K562 (cell line): ENCODE results near the gene PSMC1. TPM values are rescaled to one million over a fixed set of nuclear protein-coding genes. Genes with fewer than 3 reads are reported as not detected.

ENCODE experiments used
- ATAC-seq: fragments of 200-7000 bp; cut with Tn5 transposase; 3 replicates; pipeline ENCODE4 v1.9.1; 2020; ENCODE audit warnings: moderate library complexity
- BruUV-seq: library from RNA; stranded (reverse); fragments of 400-500 nt; replicated peaks from 2 replicates; lab custom pipeline; 2021; lab: Mats Ljungman, UMichigan
- CTCF ChIA-PET: fragments of 300-600 bp; formaldehyde crosslinking; extraction: SDS; loops from one replicate; lab custom pipeline; 2021; ENCODE audit warnings: low intra/inter-chr PET ratio; lab: Yijun Ruan, JAX
- POLR2A ChIA-PET: fragments of 300-600, 350-650 bp; sonication (Branson Sonifier 250); formaldehyde crosslinking; extraction: SDS; loops from one replicate; lab custom pipeline; 2021; ENCODE audit warnings: antibody characterized with exemption, inconsistent platforms; lab: Yijun Ruan, JAX
- DNase-seq, 4 experiments: peaks; one replicate each; pipeline versions ENCODE4 v3.0.0 to v3.0.0-alpha.2; 2011 to 2018; ENCODE audit warnings: low spot score in 3 of 4, mixed read lengths in 3 of 4; ENCODE audit errors: extremely low read depth in 1 of 4
- FAIRE-seq: peaks from 2 replicates; lab custom pipeline; 2011; peaks lifted over from hg19 to GRCh38; lab: Jason Lieb, UNC
- H2AFZ ChIP-seq: 2 replicates; pipeline ENCODE4 v1.6.0; 2011; ENCODE audit warnings: low read depth, low read length, control low read depth, inconsistent platforms
- H3K27ac ChIP-seq: fragments of 200-600 bp; 3 replicates; pipeline ENCODE4 v1.8.0; 2011; ENCODE audit warnings: low read depth, mild to moderate bottlenecking, control low read depth, inconsistent platforms, low read length, moderate library complexity, mixed read lengths; ENCODE audit errors: extremely low read depth
- H3K27me3 ChIP-seq, 2 experiments: fragments of 300-600 bp in 1 of 2; 2 replicates in 1 of 2; 3 replicates in 1 of 2; pipeline versions ENCODE4 v1.6.0 to v1.8.0; 2011; ENCODE audit warnings: inconsistent platforms in 2 of 2, low read length in 2 of 2, mild to moderate bottlenecking in 1 of 2, mixed read lengths in 1 of 2, moderate library complexity in 1 of 2; ENCODE audit not compliant: control insufficient read depth in 2 of 2, insufficient read depth in 2 of 2
- H3K36me3 ChIP-seq: fragments of 300-600 bp; 3 replicates; pipeline ENCODE4 v1.8.0; 2011; ENCODE audit warnings: mild to moderate bottlenecking, low read length, inconsistent platforms; ENCODE audit not compliant: control insufficient read depth, insufficient read depth
- H3K4me1 ChIP-seq, 2 experiments: fragments of 200-600 bp in 1 of 2; replicated peaks in 1 of 2; 2 replicates in 1 of 2; 3 replicates in 1 of 2; pipeline versions ENCODE4 v1.5.1 to v1.8.0; 2011; ENCODE audit warnings: inconsistent platforms in 2 of 2, low read length in 2 of 2, mild to moderate bottlenecking in 1 of 2, mixed read lengths in 1 of 2, moderate library complexity in 1 of 2; ENCODE audit not compliant: control insufficient read depth in 2 of 2, insufficient read depth in 2 of 2
- H3K4me2 ChIP-seq: 2 replicates; pipeline ENCODE4 v1.6.1; 2011; ENCODE audit warnings: low read length, control low read depth, inconsistent platforms, mixed read lengths; ENCODE audit not compliant: insufficient read depth
- H3K4me3 ChIP-seq: fragments of 200-600 bp; sonication (generic), shearing (Covaris generic); 2 replicates; pipeline ENCODE4 v1.5.1; 2016; ENCODE audit warnings: control low read depth, inconsistent platforms
- H3K79me2 ChIP-seq: fragments of 200-600 bp; 3 replicates; pipeline ENCODE4 v1.8.0; 2011; ENCODE audit warnings: low read length, inconsistent platforms; ENCODE audit not compliant: control insufficient read depth, insufficient read depth
- H3K9ac ChIP-seq, 2 experiments: 2 replicates each; pipeline versions ENCODE4 v1.6.0 to v1.6.1; 2011; ENCODE audit warnings: low read depth in 2 of 2, low read length in 2 of 2, control low read depth in 1 of 2, inconsistent platforms in 1 of 2, mild to moderate bottlenecking in 1 of 2, mixed read lengths in 1 of 2; ENCODE audit not compliant: insufficient read depth in 1 of 2
- H3K9me1 ChIP-seq: one replicate; pipeline ENCODE4 v1.6.0; 2011; ENCODE audit warnings: inconsistent platforms, mild to moderate bottlenecking, low read length, moderate library complexity; ENCODE audit not compliant: control insufficient read depth, insufficient read depth
- H3K9me3 ChIP-seq: replicated peaks from 2 replicates; pipeline ENCODE4 v1.5.1; 2011; ENCODE audit warnings: low read depth, low read length, inconsistent platforms; ENCODE audit not compliant: control insufficient read depth, insufficient read depth
- H4K20me1 ChIP-seq: replicated peaks from 2 replicates; pipeline ENCODE4 v1.6.1; 2011; ENCODE audit warnings: low read length, inconsistent platforms, mixed read lengths; ENCODE audit not compliant: control insufficient read depth, insufficient read depth
- CAMTA2 ChIP-seq: fragments of 250-450 bp; sonication (Bioruptor Pico); conservative IDR thresholded peaks from 2 replicates; pipeline ENCODE4 v1.5.1; 2022
- DLX4 ChIP-seq: fragments of 250-450 bp; sonication (Bioruptor Pico); IDR thresholded peaks from 2 replicates; pipeline ENCODE4 v1.6.1; 2021; ENCODE audit warnings: mild to moderate bottlenecking
- FOS ChIP-seq: IDR thresholded peaks from 3 replicates; pipeline ENCODE4 v1.6.1; 2011; ENCODE audit not compliant: insufficient read length; ENCODE audit errors: extremely low read depth
- MTA2 ChIP-seq: fragments of 450-650 bp; IDR thresholded peaks from 2 replicates; pipeline ENCODE4 v1.6.1; 2016; ENCODE audit warnings: low read depth
- OTX1 ChIP-seq: fragments of 450-650 bp; formaldehyde crosslinking; IDR thresholded peaks from 2 replicates; pipeline ENCODE4 v1.4.0; 2022; ENCODE audit warnings: mild to moderate bottlenecking
- TBL1XR1 ChIP-seq, 2 experiments: IDR thresholded peaks; 2 replicates each; pipeline ENCODE4 v1.6.1; 2012; ENCODE audit warnings: improper control_type of control experiment in 2 of 2, low read length in 2 of 2, mild to moderate bottlenecking in 1 of 2
- ZBTB17 ChIP-seq: fragments of 450-650 bp; formaldehyde crosslinking; IDR thresholded peaks from 2 replicates; pipeline ENCODE4 v1.4.0; 2020; ENCODE audit warnings: mild to moderate bottlenecking
- ZNF347 ChIP-seq: fragments of 450-650 bp; formaldehyde crosslinking; IDR thresholded peaks from 2 replicates; pipeline ENCODE4 v1.4.0; 2020; ENCODE audit warnings: low read depth, mild to moderate bottlenecking, moderate library complexity
- ZNF695 ChIP-seq: fragments of 450-650 bp; formaldehyde crosslinking; IDR thresholded peaks from 2 replicates; pipeline ENCODE4 v1.4.0; 2020; ENCODE audit warnings: mild to moderate bottlenecking, moderate library complexity
- WGBS: fragments of 100-300 bp; shearing (Covaris generic); methylation state at CpG from one replicate; pipeline ENCODE4 v1.1.6; 2016; ENCODE audit warnings: low coverage, mixed read lengths; ENCODE audit not compliant: insufficient coverage; ENCODE audit errors: missing lambda C conversion rate; 5-methylcytosine and 5-hydroxymethylcytosine counted together
- in situ Hi-C: fragments of 300-500 bp; cut with MboI; formaldehyde crosslinking; loops from 4 replicates; pipeline ENCODE4 v1.15.0; 2018; ENCODE audit warnings: inconsistent platforms, mixed read lengths
- intact Hi-C: fragments of 100-400 bp; cut with micrococcal nuclease; formaldehyde crosslinking; loops from 2 replicates; pipeline ENCODE4 v1.14.2; 2022
- polyA plus RNA-seq, 8 experiments: library from polyadenylated mRNA; depleted of rRNA in 4 of 8; stranded (reverse) in 5 of 8; unstranded in 3 of 8; fragments of >200 nt; fragmentation: Nextera tagmentation in 2 of 8; fragmentation: Illumina TruSeq in 1 of 8; extraction: Ambion mirVana in 2 of 8; extraction: Trizol in 1 of 8; gene quantifications; 2 replicates each; pipeline versions ENCODE4 v1.2.1 to v1.2.3, GENCODE V29; 2011 to 2014; ENCODE audit warnings: inconsistent platforms in 1 of 8, missing spikeins in 1 of 8
- total RNA-seq, 7 experiments: library from RNA; depleted of rRNA in 6 of 7; stranded (reverse); fragments of >200 nt in 6 of 7; fragmentation: Illumina TruSeq in 2 of 7; extraction: Trizol in 2 of 7; gene quantifications; 2 replicates each; pipeline versions ENCODE4 v1.2.1 to v1.2.3, GENCODE V29; 2011 to 2021; ENCODE audit warnings: low replicate concordance in 1 of 7
- TF ChIP-seq, protein P1 (sequence below), 2 experiments: IDR thresholded peaks; 2 replicates each; pipeline ENCODE4 v1.6.1; 2011; ENCODE audit warnings: borderline replicate concordance in 1 of 2, control low read depth in 1 of 2, low read depth in 1 of 2, low read length in 1 of 2, mild to moderate bottlenecking in 1 of 2, mixed read lengths in 1 of 2, moderate library complexity in 1 of 2; ENCODE audit not compliant: insufficient read depth in 1 of 2, insufficient read length in 1 of 2, poor library complexity in 1 of 2, severe bottlenecking in 1 of 2; ENCODE audit errors: extremely low read depth in 1 of 2

Gene PSMC1
- total and polyA plus RNA-seq, 9 of the 15 experiments (the other 6 are each of a cell fraction or from before 2014, with no cell fraction given), result 87.8 to 276 (median 165) TPM

GRCh38 chr14:90317286-90317685 lies 60.9 kb downstream of the PSMC1 start:
- Histone ChIP-seq H3K4me1 (no peaks in the 10 kb centered on the region; a peak in 1 of 5 replicates), H2AFZ (no peak overlapping the region), H3K9me1 (no peaks in the 10 kb centered on the region), H3K36me3 (peaks cover 35% of the 10 kb centered on the region), H3K27me3 (no peaks in the 10 kb centered on the region), H3K4me3 (no peak overlapping the region), H3K9ac (no peak overlapping the region), H3K4me2 (no peak overlapping the region), H3K27ac (no peak overlapping the region), H3K79me2 (peaks cover 6% of the 10 kb centered on the region; the same call in 2 of the 3 replicates), H3K9me3 (no peaks in the 10 kb centered on the region), H4K20me1 (no peaks in the 10 kb centered on the region)
- POLR2A ChIA-PET, result interaction anchor here (0.6 to 1.0 kb wide), 2 partner anchors 55 to 63 kb away, joined by 3 read pairs; no protein-coding TSS in a partner anchor
- CTCF ChIA-PET, result no interaction called here
- intact Hi-C loops, result no loop called here
- TF ChIP-seq MTA2, result no peak
- no peak for TF ChIP-seq CAMTA2 (CRISPR knock-in tag)
- no peak for TF ChIP-seq ZBTB17 (CRISPR knock-in tag)
- no peak for TF ChIP-seq FOS
- TF ChIP-seq, protein P1, sequence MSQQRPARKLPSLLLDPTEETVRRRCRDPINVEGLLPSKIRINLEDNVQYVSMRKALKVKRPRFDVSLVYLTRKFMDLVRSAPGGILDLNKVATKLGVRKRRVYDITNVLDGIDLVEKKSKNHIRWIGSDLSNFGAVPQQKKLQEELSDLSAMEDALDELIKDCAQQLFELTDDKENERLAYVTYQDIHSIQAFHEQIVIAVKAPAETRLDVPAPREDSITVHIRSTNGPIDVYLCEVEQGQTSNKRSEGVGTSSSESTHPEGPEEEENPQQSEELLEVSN (IDR thresholded peaks at IDR 0.05; ENCODE audit: borderline replicate concordance in 1 of 2, extremely low read depth in 1 of 2, insufficient read depth in 1 of 2, insufficient read length in 1 of 2, low read depth in 1 of 2, low read length in 1 of 2, poor library complexity in 1 of 2, severe bottlenecking in 1 of 2), result no peak
- TF ChIP-seq ZNF347, result no peak
- TF ChIP-seq TBL1XR1 (IDR thresholded peaks at IDR 0.05; ENCODE audit: low read length in 2 of 2), result no peak
- TF ChIP-seq DLX4, result no peak
- no peak for TF ChIP-seq ZNF695 (CRISPR knock-in tag)
- no peak for TF ChIP-seq OTX1
- FAIRE-seq, result no peak
- 62% methylated on average over 2 of the region's 2 CpGs for WGBS
- ATAC-seq, result no peak
- DNase-seq, result no peak
- in situ Hi-C loops, result no loop called here
- no TSS peak for BruUV-seq
